HG03565 (cell line): ENCODE data around the gene PADI6.
"Not testable (repeated sequence)": the region's sequence is repeated elsewhere in the genome, so short reads cannot be mapped to it uniquely, and the experiment has no call there.

Experiments
- ATAC-seq: cut with Tn5 transposase; IDR thresholded peaks from one replicate; pipeline ENCODE4 v1.9.1; 2021; ENCODE audit warnings: mild to moderate bottlenecking, moderate library complexity; ENCODE audit not compliant: unreplicated experiment

PADI6 gene

GRCh38 chr1:17371896-17372295 is at the start of gene PADI6:
PADI6 (plus strand) TSS chr1:17372196; CDS start chr1:17372246, 50 bp downstream.
- no peak for ATAC-seq

- ATAC-seq, result no peak
Observed at GRCh38 chr1:17328855-17329254, 43.1 kb upstream of the PADI6 start.

- no peak for ATAC-seq
Observed at GRCh38 chr1:17329610-17330009, 42.4 kb upstream of the PADI6 start.

- no peak for ATAC-seq
Observed at GRCh38 chr1:17330856-17331255, 41.1 kb upstream of the PADI6 start.

- ATAC-seq, result no peak
Observed at GRCh38 chr1:17333081-17333480, 38.9 kb upstream of the PADI6 start.

- ATAC-seq, result no peak
Observed at GRCh38 chr1:17335821-17336710, 35.9 kb upstream of the PADI6 start.

GRCh38 chr1:17338706-17339493 is 33.1 kb upstream of the PADI6 start:
- ATAC-seq, result no peak

GRCh38 chr1:17339521-17339920 is 32.5 kb upstream of the PADI6 start:
- ATAC-seq, result no peak

GRCh38 chr1:17340358-17340757 is 31.6 kb upstream of the PADI6 start:
- ATAC-seq, result no peak

- no peak for ATAC-seq
Observed at GRCh38 chr1:17342014-17342441, 30.0 kb upstream of the PADI6 start.

- not testable (repeated sequence) for ATAC-seq
Observed at GRCh38 chr1:17345506-17345905, 26.5 kb upstream of the PADI6 start.

GRCh38 chr1:17346046-17346789 is 25.8 kb upstream of the PADI6 start:
- no peak for ATAC-seq

GRCh38 chr1:17347769-17348592 is 24.0 kb upstream of the PADI6 start:
- no peak for ATAC-seq

- ATAC-seq, result no peak
Observed at GRCh38 chr1:17348593-17349234, 23.3 kb upstream of the PADI6 start.

GRCh38 chr1:17350083-17350482 is 21.9 kb upstream of the PADI6 start:
- ATAC-seq, result no peak

- no peak for ATAC-seq
Observed at GRCh38 chr1:17350928-17351446, 21.0 kb upstream of the PADI6 start.

GRCh38 chr1:17351598-17352324 is 20.2 kb upstream of the PADI6 start:
- ATAC-seq, result no peak

- no peak for ATAC-seq
Observed at GRCh38 chr1:17352419-17352909, 19.5 kb upstream of the PADI6 start.

GRCh38 chr1:17355898-17356297 is 16.1 kb upstream of the PADI6 start:
- ATAC-seq, result no peak
